Colonic mucosa (tissue), 4 donors: ENCODE results near the gene TENM4. TPM values are rescaled to one million over a fixed set of nuclear protein-coding genes. Genes with fewer than 3 reads are reported as not detected.

ENCODE experiments used
- DNase-seq: peaks from one replicate; pipeline ENCODE4 v3.0.0-alpha.2; 2020
- H3K27ac ChIP-seq: fragments of 200-600 bp; one replicate; pipeline ENCODE4 v1.8.0; 2021
- H3K27me3 ChIP-seq: fragments of 200-600 bp; one replicate; pipeline ENCODE4 v1.8.0; 2021
- H3K36me3 ChIP-seq: fragments of 200-600 bp; one replicate; pipeline ENCODE4 v1.8.0; 2021
- H3K4me1 ChIP-seq: fragments of 200-600 bp; one replicate; pipeline ENCODE4 v1.8.0; 2021; ENCODE audit warnings: mild to moderate bottlenecking
- H3K4me3 ChIP-seq: fragments of 200-600 bp; one replicate; pipeline ENCODE4 v1.8.0; 2021
- H3K9ac ChIP-seq, 2 donors: one replicate each; pipeline ENCODE4 v1.7.0; 2013; ENCODE audit warnings: control low read depth in 2 of 2, low read depth in 2 of 2, low read length in 2 of 2
- H3K9me3 ChIP-seq: fragments of 200-600 bp; one replicate; pipeline ENCODE4 v1.8.0; 2021
- intact Hi-C: fragments of 100-400 bp; cut with DNase I; formaldehyde crosslinking; loops from one replicate; pipeline ENCODE4 v1.14.1; 2022
- total RNA-seq, 2 donors: library from RNA; stranded (reverse); fragmentation: NEBNext Ultra II Directional in 1 of 2; extraction: Animal tissue kit (Norgen Biotek cat#: 25700) in 1 of 2; gene quantifications; one replicate each; pipeline ENCODE4 v1.2.1, GENCODE V29; 2021
- TF ChIP-seq, protein P1 (sequence below): fragments of 200-600 bp; IDR thresholded peaks from one replicate; pipeline ENCODE4 v1.8.0; 2022; ENCODE audit warnings: antibody characterized with exemption, mild to moderate bottlenecking
- donor health status: healthy.
- donor health status: DM: no; HTN: no; CAD: no.
- donor health status: DM: no; HTN: no; CAD: no.

Gene TENM4
- total RNA-seq, 2 donors from 2014 or later = 0.48 to 1.2 TPM

DNA sequence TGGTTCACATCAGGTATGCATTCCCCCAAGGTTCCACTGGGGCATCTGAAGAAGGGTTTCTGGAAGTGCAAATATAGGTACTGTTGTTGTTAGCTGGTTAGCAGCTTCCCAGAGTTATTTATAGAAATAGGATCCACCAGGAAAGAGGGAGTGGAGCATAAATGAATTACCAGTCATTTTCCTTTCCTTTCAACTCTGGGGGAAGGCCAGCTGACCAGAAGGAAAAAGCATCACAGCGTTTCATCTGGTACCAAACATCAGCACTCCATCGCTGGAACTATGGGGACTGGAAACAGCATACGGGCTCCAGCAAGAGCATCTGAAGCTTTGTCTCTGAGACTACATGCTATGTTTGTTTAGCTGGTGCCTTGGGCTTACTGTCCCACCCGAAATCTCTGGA is 487.9 kb downstream of the TENM4 start:
- Histone ChIP-seq H3K4me3 (no peak overlapping the region), H3K36me3 (no peaks in the 10 kb centered on the region), H3K4me1 (no peaks in the 10 kb centered on the region), H3K27me3 (no peaks in the 10 kb centered on the region), H3K27ac (no peak overlapping the region), H3K9me3 (no peaks in the 10 kb centered on the region), H3K9ac (no peak overlapping the region)
- TF ChIP-seq, protein P1, sequence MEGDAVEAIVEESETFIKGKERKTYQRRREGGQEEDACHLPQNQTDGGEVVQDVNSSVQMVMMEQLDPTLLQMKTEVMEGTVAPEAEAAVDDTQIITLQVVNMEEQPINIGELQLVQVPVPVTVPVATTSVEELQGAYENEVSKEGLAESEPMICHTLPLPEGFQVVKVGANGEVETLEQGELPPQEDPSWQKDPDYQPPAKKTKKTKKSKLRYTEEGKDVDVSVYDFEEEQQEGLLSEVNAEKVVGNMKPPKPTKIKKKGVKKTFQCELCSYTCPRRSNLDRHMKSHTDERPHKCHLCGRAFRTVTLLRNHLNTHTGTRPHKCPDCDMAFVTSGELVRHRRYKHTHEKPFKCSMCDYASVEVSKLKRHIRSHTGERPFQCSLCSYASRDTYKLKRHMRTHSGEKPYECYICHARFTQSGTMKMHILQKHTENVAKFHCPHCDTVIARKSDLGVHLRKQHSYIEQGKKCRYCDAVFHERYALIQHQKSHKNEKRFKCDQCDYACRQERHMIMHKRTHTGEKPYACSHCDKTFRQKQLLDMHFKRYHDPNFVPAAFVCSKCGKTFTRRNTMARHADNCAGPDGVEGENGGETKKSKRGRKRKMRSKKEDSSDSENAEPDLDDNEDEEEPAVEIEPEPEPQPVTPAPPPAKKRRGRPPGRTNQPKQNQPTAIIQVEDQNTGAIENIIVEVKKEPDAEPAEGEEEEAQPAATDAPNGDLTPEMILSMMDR = no peak
- intact Hi-C loops = no loop called here
- no peak for DNase-seq

DNA sequence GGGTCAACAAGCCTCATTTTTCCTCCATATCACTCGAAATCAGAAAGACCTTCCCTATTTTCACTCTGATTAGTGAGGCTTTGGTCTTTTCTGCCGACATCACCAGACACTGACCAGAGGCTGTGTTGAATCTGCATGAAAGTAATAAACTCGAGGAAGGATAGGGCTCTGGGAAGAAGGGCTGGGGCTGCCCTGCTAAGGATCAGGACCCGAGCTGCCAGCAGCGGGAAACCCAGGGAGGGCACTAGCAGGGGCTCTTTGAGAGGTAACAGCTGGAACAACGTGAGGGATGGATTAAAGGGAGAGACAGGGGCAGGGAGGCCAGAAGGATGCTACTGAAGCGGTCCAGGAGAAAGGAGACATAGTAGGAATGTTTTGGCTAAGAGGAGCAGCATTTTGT is 488.7 kb downstream of the TENM4 start:
- H3K9me3 ChIP-seq = no peaks in the 10 kb centered on the region
- intact Hi-C loops = no loop called here
- no peak overlapping the region for H3K27ac ChIP-seq
- DNase-seq = no peak
- no peak overlapping the region for H3K9ac ChIP-seq
- no peaks in the 10 kb centered on the region for H3K27me3 ChIP-seq
- no peaks in the 10 kb centered on the region for H3K36me3 ChIP-seq
- H3K4me3 ChIP-seq = no peak overlapping the region
- TF ChIP-seq, protein P1 = no peak
- H3K4me1 ChIP-seq = no peaks in the 10 kb centered on the region

DNA sequence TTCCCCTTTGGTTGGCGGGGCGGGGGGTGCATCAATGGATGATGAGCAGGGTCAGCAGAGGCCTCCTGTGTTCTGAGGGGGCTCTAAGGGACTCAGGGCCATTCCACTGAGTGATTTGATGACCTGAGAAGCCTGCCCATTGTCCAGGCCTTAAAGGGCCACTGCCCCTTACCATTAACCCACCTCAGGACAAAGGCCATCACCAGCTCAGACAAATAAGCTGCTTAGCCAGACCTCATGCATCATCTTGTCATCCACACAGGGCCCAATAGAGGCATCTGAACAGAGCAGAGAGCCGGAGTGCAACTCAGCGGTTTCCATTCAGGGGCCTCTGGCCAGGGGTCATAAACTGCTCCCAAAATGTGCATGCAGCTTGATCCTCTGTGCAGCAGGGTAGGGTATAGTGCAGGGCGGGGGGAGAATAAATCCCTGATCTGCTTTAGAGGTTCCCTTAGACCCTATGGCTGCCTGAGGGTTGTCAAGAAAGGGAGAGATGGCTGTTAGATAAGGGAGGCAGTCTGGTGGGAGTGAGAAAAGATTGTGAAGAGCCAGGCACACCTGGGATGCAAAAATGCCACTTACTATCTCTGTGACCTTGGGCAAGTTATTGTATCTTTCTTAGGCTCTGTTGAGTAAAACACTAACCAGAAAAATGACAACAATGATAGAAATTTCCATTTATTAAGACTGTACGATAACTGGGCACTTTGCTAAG is 490.7 kb downstream of the TENM4 start:
- Histone ChIP-seq H3K4me3 (no peak overlapping the region), H3K36me3 (no peaks in the 10 kb centered on the region), H3K27ac (no peak overlapping the region), H3K9me3 (no peaks in the 10 kb centered on the region), H3K9ac (no peak overlapping the region), H3K4me1 (no peaks in the 10 kb centered on the region), H3K27me3 (no peaks in the 10 kb centered on the region)
- DNase-seq = no peak
- intact Hi-C loops = no loop called here
- TF ChIP-seq, protein P1 = no peak

DNA sequence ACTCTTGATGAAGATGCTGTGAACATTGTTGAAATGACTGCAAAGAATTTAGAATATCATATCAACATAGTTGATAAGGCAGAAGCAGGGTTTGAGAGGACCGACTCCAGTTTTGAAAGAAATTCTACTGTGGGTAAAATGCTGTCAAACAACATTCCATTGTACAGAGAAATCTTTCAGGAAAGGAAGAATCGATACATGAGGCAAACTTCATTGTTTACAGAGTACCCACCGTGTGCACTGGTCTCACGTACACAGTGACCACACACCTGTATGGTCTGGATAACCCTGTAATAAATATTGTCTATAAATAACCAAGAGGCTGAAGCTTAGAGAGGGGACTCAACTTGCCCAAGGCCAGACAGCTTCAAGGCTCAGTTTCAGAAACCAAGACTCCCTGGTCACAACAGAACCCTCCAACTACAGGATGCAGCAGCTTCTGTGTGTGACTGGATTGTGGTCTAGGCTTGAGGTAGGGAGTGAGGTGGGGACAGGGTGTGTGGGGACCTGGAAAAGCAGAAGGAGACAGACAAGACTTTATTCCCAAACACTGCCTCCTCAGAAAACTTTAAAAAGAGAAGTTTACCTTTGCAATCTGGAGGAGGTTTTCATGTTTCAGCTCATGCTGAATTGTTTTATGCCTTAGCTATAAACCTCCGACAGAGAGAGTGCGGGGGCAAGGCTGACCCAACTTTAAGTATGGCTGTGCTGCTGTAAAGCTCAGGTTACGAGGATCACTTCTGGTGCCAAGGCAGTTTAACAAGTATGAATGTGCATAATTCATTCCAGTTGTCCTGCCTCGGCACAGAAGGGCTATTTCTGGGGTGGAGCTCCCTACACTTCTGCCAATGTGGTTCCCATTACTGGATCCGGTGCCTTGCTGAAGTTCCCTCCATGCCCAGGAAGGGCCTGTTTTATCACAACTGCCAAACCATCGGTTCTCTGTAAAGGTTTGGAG is 493.6 kb downstream of the TENM4 start:
- no peaks in the 10 kb centered on the region for H3K27me3 ChIP-seq
- H3K4me1 ChIP-seq = no peaks in the 10 kb centered on the region
- no peak for DNase-seq
- H3K27ac ChIP-seq = no peak overlapping the region
- TF ChIP-seq, protein P1 = no peak
- no peak overlapping the region for H3K4me3 ChIP-seq
- H3K9ac ChIP-seq = no peak overlapping the region
- no peaks in the 10 kb centered on the region for H3K36me3 ChIP-seq
- no peaks in the 10 kb centered on the region for H3K9me3 ChIP-seq
- intact Hi-C loops = no loop called here

DNA sequence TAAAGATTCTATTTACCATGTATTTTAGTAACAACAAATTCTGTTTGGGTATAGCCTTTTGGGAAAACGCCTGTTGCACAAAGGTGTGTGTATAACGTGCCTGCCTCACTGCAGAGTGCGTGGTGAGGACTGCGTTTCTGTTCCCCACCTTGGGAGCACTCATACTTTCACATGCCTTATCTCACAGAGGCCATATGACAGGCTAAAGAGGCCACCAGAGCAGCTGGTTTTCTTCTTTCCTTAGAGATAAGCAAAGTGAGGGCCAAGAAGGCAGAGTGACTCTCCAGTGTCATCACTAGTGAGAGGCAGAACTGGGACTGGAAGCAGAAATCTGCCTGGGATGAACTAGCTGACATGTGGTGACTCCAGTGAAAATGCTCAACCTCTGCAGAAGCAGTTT is 497.0 kb downstream of the TENM4 start:
- Histone ChIP-seq H3K27ac (no peak overlapping the region), H3K4me1 (no peaks in the 10 kb centered on the region), H3K9me3 (no peaks in the 10 kb centered on the region), H3K27me3 (no peaks in the 10 kb centered on the region), H3K36me3 (no peaks in the 10 kb centered on the region), H3K4me3 (no peak overlapping the region), H3K9ac (no peak overlapping the region)
- TF ChIP-seq, protein P1 = no peak
- intact Hi-C loops = no loop called here
- DNase-seq = no peak
